ENCODE data around the gene TTC31. TPM values are rescaled to one million over a fixed set of nuclear protein-coding genes. Genes with fewer than 3 reads are reported as not detected.

The TTC31 gene
- total RNA-seq, 1 experiment from 2014 or later: 20.4 TPM

- DNase-seq: no peak
- peaks cover 22% of the 10 kb centered on the region for H3K36me3 ChIP-seq (replicated peaks; ENCODE audit: control insufficient read depth, insufficient read depth, low read length)
- H3K27me3 ChIP-seq (ENCODE audit: control insufficient read depth, insufficient read depth, low read length): no peaks in the 10 kb centered on the region; the same call in 1 of the 2 replicates
- no peak overlapping the region for H3K4me3 ChIP-seq (ENCODE audit: insufficient read depth, low read depth, low read length)
These were observed 7.0 kb downstream of the TTC31 start for GRCh38 chr2:74489906-74490305.

- DNase-seq: no peak
- Histone ChIP-seq H3K4me3 (ENCODE audit: insufficient read depth, low read depth, low read length) (no peak overlapping the region), H3K27me3 (ENCODE audit: control insufficient read depth, insufficient read depth, low read length) (peaks cover 17% of the 10 kb centered on the region), H3K36me3 (replicated peaks; ENCODE audit: control insufficient read depth, insufficient read depth, low read length) (peaks cover 22% of the 10 kb centered on the region)
These were observed 9.0 kb downstream of the TTC31 start for GRCh38 chr2:74491648-74492544.

- Histone ChIP-seq H3K27me3 (ENCODE audit: control insufficient read depth, insufficient read depth, low read length) (peaks cover 34% of the 10 kb centered on the region), H3K4me3 (ENCODE audit: insufficient read depth, low read depth, low read length) (no peak overlapping the region), H3K36me3 (replicated peaks; ENCODE audit: control insufficient read depth, insufficient read depth, low read length) (peaks cover 22% of the 10 kb centered on the region)
- no peak for DNase-seq
These were observed 10.7 kb downstream of the TTC31 start for GRCh38 chr2:74493546-74493945.

- Histone ChIP-seq H3K36me3 (replicated peaks; ENCODE audit: control insufficient read depth, insufficient read depth, low read length) (peaks cover 20% of the 10 kb centered on the region), H3K27me3 (ENCODE audit: control insufficient read depth, insufficient read depth, low read length) (peaks cover 52% of the 10 kb centered on the region), H3K4me3 (ENCODE audit: insufficient read depth, low read depth, low read length) (no peak overlapping the region)
- DNase-seq: no peak
These were observed 12.6 kb downstream of the TTC31 start for GRCh38 chr2:74495440-74495839.

GRCh38 chr2:74496997-74497776 is 14.3 kb downstream of the TTC31 start:
- peak overlapping the region; percentile 40; the same call in 1 of the 2 replicates for H3K4me3 ChIP-seq (ENCODE audit: insufficient read depth, low read depth, low read length)
- H3K27me3 ChIP-seq (ENCODE audit: control insufficient read depth, insufficient read depth, low read length): peaks cover 70% of the 10 kb centered on the region
- DNase-seq: no peak
- peaks cover 5% of the 10 kb centered on the region for H3K36me3 ChIP-seq (replicated peaks; ENCODE audit: control insufficient read depth, insufficient read depth, low read length)

GRCh38 chr2:74497777-74498499 is 15.1 kb downstream of the TTC31 start:
- Histone ChIP-seq H3K36me3 (replicated peaks; ENCODE audit: control insufficient read depth, insufficient read depth, low read length) (peaks cover 5% of the 10 kb centered on the region), H3K4me3 (ENCODE audit: insufficient read depth, low read depth, low read length) (peak overlapping the region; percentile 40), H3K27me3 (ENCODE audit: control insufficient read depth, insufficient read depth, low read length) (peaks cover 77% of the 10 kb centered on the region)
- peak; percentile 84 for DNase-seq

- H3K27me3 ChIP-seq (ENCODE audit: control insufficient read depth, insufficient read depth, low read length): peaks cover 85% of the 10 kb centered on the region
- peak overlapping the region; percentile 40 for H3K4me3 ChIP-seq (ENCODE audit: insufficient read depth, low read depth, low read length)
- peak; percentile 84 for DNase-seq
- no peaks in the 10 kb centered on the region for H3K36me3 ChIP-seq (replicated peaks; ENCODE audit: control insufficient read depth, insufficient read depth, low read length)
These were observed 15.8 kb downstream of the TTC31 start for GRCh38 chr2:74498500-74499266.

- Histone ChIP-seq H3K36me3 (replicated peaks; ENCODE audit: control insufficient read depth, insufficient read depth, low read length) (no peaks in the 10 kb centered on the region), H3K4me3 (ENCODE audit: insufficient read depth, low read depth, low read length) (peak within 1 kb of the TSS; percentile 40), H3K27me3 (ENCODE audit: control insufficient read depth, insufficient read depth, low read length) (peaks cover 92% of the 10 kb centered on the region)
- peak; percentile 89 for DNase-seq
These were observed 16.5 kb downstream of the TTC31 start, which contains the start of gene LBX2 for GRCh38 chr2:74499267-74499939. LBX2 (minus strand) TSS chr2:74499603; CDS start chr2:74499537, 66 bp downstream.

GRCh38 chr2:74499940-74500577 is 17.2 kb downstream of the TTC31 start:
- peak; percentile 49 for DNase-seq
- H3K27me3 ChIP-seq (ENCODE audit: control insufficient read depth, insufficient read depth, low read length): peaks cover 97% of the 10 kb centered on the region
- H3K36me3 ChIP-seq (replicated peaks; ENCODE audit: control insufficient read depth, insufficient read depth, low read length): no peaks in the 10 kb centered on the region
- peak overlapping the region; percentile 40; the same call in 1 of the 2 replicates for H3K4me3 ChIP-seq (ENCODE audit: insufficient read depth, low read depth, low read length)

GRCh38 chr2:74500578-74500946 is 17.7 kb downstream of the TTC31 start:
- H3K4me3 ChIP-seq (ENCODE audit: insufficient read depth, low read depth, low read length): no peak overlapping the region
- H3K36me3 ChIP-seq (replicated peaks; ENCODE audit: control insufficient read depth, insufficient read depth, low read length): no peaks in the 10 kb centered on the region; the same call in 1 of the 2 replicates
- peaks cover 97% of the 10 kb centered on the region for H3K27me3 ChIP-seq (ENCODE audit: control insufficient read depth, insufficient read depth, low read length)
- DNase-seq: peak; percentile 63

GRCh38 chr2:74501335-74502071 is 18.6 kb downstream of the TTC31 start:
- H3K4me3 ChIP-seq (ENCODE audit: insufficient read depth, low read depth, low read length): no peak overlapping the region; the same call in 1 of the 2 replicates
- peaks cover 1% of the 10 kb centered on the region for H3K36me3 ChIP-seq (replicated peaks; ENCODE audit: control insufficient read depth, insufficient read depth, low read length)
- peak; percentile 71 for DNase-seq
- H3K27me3 ChIP-seq (ENCODE audit: control insufficient read depth, insufficient read depth, low read length): peaks cover 91% of the 10 kb centered on the region

GRCh38 chr2:74502147-74502719 is 19.4 kb downstream of the TTC31 start:
- peak; percentile 77 for DNase-seq
- Histone ChIP-seq H3K27me3 (ENCODE audit: control insufficient read depth, insufficient read depth, low read length) (peaks cover 84% of the 10 kb centered on the region), H3K4me3 (ENCODE audit: insufficient read depth, low read depth, low read length) (peak overlapping the region; percentile 52)

More at GRCh38 chr2:74502147-74502719, 19.4 kb downstream of the TTC31 start:
- peaks cover 1% of the 10 kb centered on the region for H3K36me3 ChIP-seq (replicated peaks; ENCODE audit: control insufficient read depth, insufficient read depth, low read length)

All from H7 (cell line).